HepG2 (cell line): ENCODE measurements around the gene PCTP. TPM values are rescaled to one million over a fixed set of nuclear protein-coding genes. Genes with fewer than 3 reads are reported as not detected.

Source experiments
- ATAC-seq: fragments of 200-7000 bp; cut with Tn5 transposase; 3 replicates; pipeline ENCODE4 v1.9.1; 2020; ENCODE audit warnings: mild to moderate bottlenecking, moderate library complexity
- BruUV-seq: library from RNA; stranded (reverse); fragments of 400-500 nt; replicated peaks from 2 replicates; lab custom pipeline; 2021; lab: Mats Ljungman, UMichigan
- CTCF ChIA-PET: fragments of 300-600 bp; formaldehyde crosslinking; extraction: SDS; loops from one replicate; lab custom pipeline; 2021; ENCODE audit warnings: low total read pairs, inconsistent platforms, low intra/inter-chr PET ratio; lab: Yijun Ruan, JAX
- POLR2A ChIA-PET: fragments of 350-600 bp; sonication (Branson Sonifier 250); formaldehyde crosslinking; loops from one replicate; lab custom pipeline; 2020; ENCODE audit warnings: antibody characterized with exemption, inconsistent platforms; lab: Yijun Ruan, JAX
- DNase-seq: peaks from one replicate; pipeline ENCODE4 v3.0.0-alpha.2; 2015; ENCODE audit warnings: low spot score
- FAIRE-seq: peaks from 3 replicates; lab custom pipeline; 2011; peaks lifted over from hg19 to GRCh38; lab: Jason Lieb, UNC
- H2AFZ ChIP-seq: one replicate; pipeline ENCODE4 v1.6.1; 2011; ENCODE audit warnings: low read length, inconsistent platforms
- H3K27ac ChIP-seq: fragments of 300-600 bp; 3 replicates; pipeline ENCODE4 v1.8.0; 2011; ENCODE audit warnings: mixed run types, mild to moderate bottlenecking, mixed read lengths, low read length, inconsistent platforms; ENCODE audit not compliant: insufficient read depth; ENCODE audit errors: extremely low read length
- H3K27me3 ChIP-seq, 2 experiments: fragments of 200-600 bp in 1 of 2; 2 replicates in 1 of 2; 3 replicates in 1 of 2; pipeline versions ENCODE4 v1.6.0 to v1.8.0; 2011; ENCODE audit warnings: low read length in 2 of 2, mild to moderate bottlenecking in 2 of 2, moderate library complexity in 2 of 2, inconsistent platforms in 1 of 2; ENCODE audit not compliant: insufficient read depth in 2 of 2, control insufficient read depth in 1 of 2
- H3K36me3 ChIP-seq, 2 experiments: fragments of 200-600 bp in 1 of 2; replicated peaks in 1 of 2; 2 replicates in 1 of 2; 3 replicates in 1 of 2; pipeline versions ENCODE4 v1.5.1 to v1.8.0; 2011; ENCODE audit warnings: low read length in 2 of 2, inconsistent platforms in 1 of 2; ENCODE audit not compliant: insufficient read depth in 2 of 2, control insufficient read depth in 1 of 2
- H3K4me1 ChIP-seq: 2 replicates; pipeline ENCODE4 v1.5.1; 2012; ENCODE audit warnings: low read length, inconsistent platforms; ENCODE audit not compliant: insufficient read depth
- H3K4me2 ChIP-seq: 2 replicates; pipeline ENCODE4 v1.6.0; 2011; ENCODE audit warnings: low read depth, low read length, inconsistent platforms
- H3K4me3 ChIP-seq, 3 experiments: fragments of 200-600 bp in 1 of 3; sonication (generic), shearing (Covaris generic) in 1 of 3; replicated peaks in 1 of 3; 2 replicates each; pipeline ENCODE4 v1.5.1; 2011 to 2016; ENCODE audit warnings: low read length in 3 of 3, inconsistent platforms in 2 of 3, low read depth in 2 of 3, mild to moderate bottlenecking in 2 of 3, control low read depth in 1 of 3, mixed read lengths in 1 of 3; ENCODE audit not compliant: insufficient read depth in 1 of 3
- H3K79me2 ChIP-seq: one replicate; pipeline ENCODE4 v1.6.1; 2011; ENCODE audit warnings: low read length, inconsistent platforms; ENCODE audit not compliant: insufficient read depth
- H3K9ac ChIP-seq: 2 replicates; pipeline ENCODE4 v1.6.0; 2011; ENCODE audit warnings: mild to moderate bottlenecking, low read depth, low read length, inconsistent platforms; ENCODE audit not compliant: insufficient read depth
- H3K9me3 ChIP-seq: 2 replicates; pipeline ENCODE4 v1.5.1; 2012; ENCODE audit warnings: mild to moderate bottlenecking, low read length
- H4K20me1 ChIP-seq: 2 replicates; pipeline ENCODE4 v1.6.0; 2011; ENCODE audit warnings: inconsistent platforms, mild to moderate bottlenecking, low read length, moderate library complexity; ENCODE audit not compliant: insufficient read depth
- ATF3 ChIP-seq: sonication (generic); formaldehyde crosslinking; IDR thresholded peaks from 2 replicates; pipeline ENCODE4 v1.4.0; 2020; ENCODE audit warnings: missing genetic modification reagents
- FOXP1 ChIP-seq, 2 experiments: fragments of 450-650 bp in 1 of 2; IDR thresholded peaks; 2 replicates each; pipeline ENCODE4 v1.6.1; 2017 to 2018; ENCODE audit warnings: antibody characterized with exemption in 1 of 2
- GFI1 ChIP-seq: sonication (generic); formaldehyde crosslinking; IDR thresholded peaks from 2 replicates; pipeline ENCODE4 v1.5.0; 2020; ENCODE audit warnings: missing genetic modification reagents, mild to moderate bottlenecking, borderline replicate concordance
- HNF4A ChIP-seq: sonication (generic); formaldehyde crosslinking; IDR thresholded peaks from 2 replicates; pipeline ENCODE4 v1.4.0; 2020; ENCODE audit warnings: missing genetic modification reagents
- HOXA7 ChIP-seq: sonication (generic); formaldehyde crosslinking; IDR thresholded peaks from 2 replicates; pipeline ENCODE4 v1.8.1; 2022; ENCODE audit warnings: mild to moderate bottlenecking, missing genetic modification reagents, moderate library complexity
- MZF1 ChIP-seq: sonication (generic); formaldehyde crosslinking; IDR thresholded peaks from 2 replicates; pipeline ENCODE4 v1.8.1; 2023; ENCODE audit warnings: mild to moderate bottlenecking, missing genetic modification reagents, borderline replicate concordance
- NAIF1 ChIP-seq: sonication (generic); formaldehyde crosslinking; IDR thresholded peaks from 2 replicates; pipeline ENCODE4 v1.5.0; 2020; ENCODE audit warnings: mild to moderate bottlenecking, missing genetic modification reagents, borderline replicate concordance
- NFYC ChIP-seq: IDR thresholded peaks from 2 replicates; pipeline ENCODE4 v1.6.1; 2016; ENCODE audit warnings: missing genetic modification reagents, missing compliant biosample characterization
- PITX1 ChIP-seq: sonication (generic); formaldehyde crosslinking; IDR thresholded peaks from 2 replicates; pipeline ENCODE4 v1.5.1; 2020; ENCODE audit warnings: mild to moderate bottlenecking, missing genetic modification reagents
- TOPORS ChIP-seq: sonication (generic); formaldehyde crosslinking; IDR thresholded peaks from 2 replicates; pipeline ENCODE4 v1.8.0; 2023; ENCODE audit warnings: mild to moderate bottlenecking, missing genetic modification reagents
- ZNF230 ChIP-seq: sonication (generic); formaldehyde crosslinking; IDR thresholded peaks from 2 replicates; pipeline ENCODE4 v1.4.0; 2020; ENCODE audit warnings: mild to moderate bottlenecking, missing genetic modification reagents
- ZNF496 ChIP-seq: sonication (generic); formaldehyde crosslinking; IDR thresholded peaks from 2 replicates; pipeline ENCODE4 v1.8.1; 2023; ENCODE audit warnings: mild to moderate bottlenecking, moderate library complexity, missing genetic modification reagents; ENCODE audit not compliant: insufficient replicate concordance
- ZNF790 ChIP-seq: sonication (generic); formaldehyde crosslinking; IDR thresholded peaks from 2 replicates; pipeline ENCODE4 v1.8.0; 2022; ENCODE audit warnings: missing genetic modification reagents, mild to moderate bottlenecking, borderline replicate concordance
- WGBS: methylation state at CpG from one replicate; pipeline ENCODE4 v1.1.6; 2017; ENCODE audit warnings: low lambda C conversion rate; 5-methylcytosine and 5-hydroxymethylcytosine counted together
- in situ Hi-C: cut with HindIII; loops from 2 replicates; pipeline ENCODE4 v1.10.0; 2017; ENCODE audit warnings: low pct_unique_long_range_greater_than_20kb; ENCODE audit not compliant: extremely low pct_ligation_motif_present
- intact Hi-C: fragments of 100-400 bp; cut with micrococcal nuclease; formaldehyde crosslinking; loops from one replicate; pipeline ENCODE4 v1.10.0; 2022; ENCODE audit not compliant: unreplicated experiment
- polyA plus RNA-seq, 8 experiments: library from polyadenylated mRNA; depleted of rRNA in 3 of 8; stranded (reverse) in 7 of 8; unstranded in 1 of 8; fragments of >200 nt; fragmentation: Illumina TruSeq in 4 of 8; extraction: Trizol in 4 of 8; gene quantifications; 2 replicates each; pipeline versions ENCODE4 v1.2.1 to v1.2.3, GENCODE V29; 2011 to 2016; ENCODE audit warnings: low read depth in 4 of 8, missing spikeins in 1 of 8, mixed read lengths in 1 of 8; ENCODE audit not compliant: insufficient read depth in 1 of 8
- total RNA-seq, 5 experiments: library from RNA; depleted of rRNA; stranded (reverse); fragments of >200 nt; fragmentation: Illumina TruSeq; extraction: Trizol; gene quantifications; 2 replicates each; pipeline ENCODE4 v1.2.3, GENCODE V29; 2016; ENCODE audit warnings: low read depth in 1 of 5

PCTP gene
- total and polyA plus RNA-seq, 2 of the 13 experiments (the other 11 are each of a cell fraction or from before 2014, with no cell fraction given) = 37.1 to 50.7 TPM

GRCh38 chr17:55720919-55721836 lies 29.7 kb upstream of the PCTP start:
- Histone ChIP-seq H3K36me3 (no peaks in the 10 kb centered on the region), H3K27me3 (peaks cover 0 to 46% of the 10 kb centered on the region in 2 experiments; a peak in 3 of 5 replicates), H3K9me3 (no peaks in the 10 kb centered on the region), H3K4me3 (no peak overlapping the region), H3K27ac (no peak overlapping the region), H3K79me2 (no peaks in the 10 kb centered on the region), H3K4me2 (no peak overlapping the region), H3K4me1 (no peaks in the 10 kb centered on the region), H4K20me1 (no peaks in the 10 kb centered on the region), H2AFZ (no peak overlapping the region), H3K9ac (no peak overlapping the region)
- CTCF ChIA-PET = no interaction called here
- in situ Hi-C loops (no loop called here), intact Hi-C loops (no loop called here)
- BruUV-seq = no TSS peak
- TF ChIP-seq NAIF1 (CRISPR knock-in tag) (no peak), ZNF496 (no peak), PITX1 (CRISPR knock-in tag) (no peak), ZNF230 (no peak), ZNF790 (CRISPR knock-in tag) (no peak), HOXA7 (no peak), MZF1 (CRISPR knock-in tag) (no peak), TOPORS (no peak), HNF4A (CRISPR knock-in tag) (no peak), FOXP1 (IDR thresholded peaks at IDR 0.05) (no peak), FOXP1 (CRISPR knock-in tag; IDR thresholded peaks at IDR 0.05) (no peak), ATF3 (CRISPR knock-in tag) (no peak), GFI1 (CRISPR knock-in tag) (no peak), NFYC (CRISPR knock-in tag) (no peak)
- POLR2A ChIA-PET = interaction anchor here (0.5 kb wide), 1 partner anchor 13 kb away, joined by 3 read pairs; no protein-coding TSS in a partner anchor
- 15% methylated on average over 6 of the region's 6 CpGs for WGBS
- FAIRE-seq = no peak
- ATAC-seq = no peak
- DNase-seq = no peak
